ENCODE results near the gene SIPA1L3. TPM values are rescaled to one million over a fixed set of nuclear protein-coding genes. Genes with fewer than 3 reads are reported as not detected.

SIPA1L3 gene
- total RNA-seq, 1 donor from 2014 or later, result 26.9 TPM

DNA sequence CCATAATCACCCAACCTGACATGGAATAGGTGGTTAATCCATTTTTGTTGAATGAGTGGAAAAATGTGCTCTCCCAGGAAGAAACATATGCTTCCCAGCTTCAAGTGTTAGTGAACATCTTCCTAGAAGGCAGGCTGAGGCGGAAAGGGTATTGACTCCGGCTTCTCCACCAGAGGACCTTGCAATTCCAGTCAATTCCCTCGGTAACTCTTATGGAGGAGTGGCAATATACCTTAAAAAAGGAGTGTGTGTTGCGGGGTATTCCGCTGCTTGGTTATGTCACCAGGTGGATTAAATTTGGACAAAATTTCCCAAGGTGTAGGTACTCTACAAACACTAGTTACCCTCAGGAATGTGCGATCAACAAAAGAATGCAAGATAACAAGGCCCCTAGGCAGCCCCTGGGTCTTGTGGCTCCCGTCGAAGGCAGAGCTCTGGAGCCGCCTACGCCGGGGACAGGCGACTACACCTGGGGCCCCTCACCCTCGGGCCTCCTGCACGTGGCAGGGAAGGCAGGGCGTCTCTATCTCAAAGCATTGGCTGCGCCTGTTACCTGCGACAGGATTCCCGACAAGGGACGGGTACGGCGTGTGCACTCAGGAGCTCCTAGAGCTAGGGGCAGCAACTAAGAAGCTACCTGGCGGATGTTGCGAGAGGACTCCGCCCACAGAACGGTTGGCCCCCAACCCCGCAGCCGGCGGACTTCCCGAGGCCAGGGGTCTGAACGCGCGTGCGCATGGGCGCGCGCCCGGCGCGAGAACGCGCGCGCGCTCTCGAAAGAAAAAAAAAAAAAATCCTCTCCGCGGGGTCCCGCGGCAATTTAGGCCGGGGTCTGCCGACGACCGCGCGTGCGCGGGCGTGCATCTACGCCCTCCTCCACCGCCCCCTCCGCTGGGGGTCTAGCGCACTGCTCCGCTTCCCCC is 801 bp upstream of the SIPA1L3 start, which contains the start of gene WDR87:
Gene WDR87, minus strand, starts transcription at position 649 of the 923 bp plus-strand sequence. CDS start 8,355 bp downstream, outside the sequence.
- H3K79me2 ChIP-seq (ENCODE audit: insufficient read depth, low read length), result peaks cover 42% of the 10 kb centered on the region
- H3K27ac Mint-ChIP-seq (ENCODE audit: unreplicated experiment), result peak within 1 kb of the TSS; percentile 41
- no peaks in the 10 kb centered on the region for H3K27me3 Mint-ChIP-seq (ENCODE audit: low read depth, unreplicated experiment)
- TF ChIP-seq, protein P1, sequence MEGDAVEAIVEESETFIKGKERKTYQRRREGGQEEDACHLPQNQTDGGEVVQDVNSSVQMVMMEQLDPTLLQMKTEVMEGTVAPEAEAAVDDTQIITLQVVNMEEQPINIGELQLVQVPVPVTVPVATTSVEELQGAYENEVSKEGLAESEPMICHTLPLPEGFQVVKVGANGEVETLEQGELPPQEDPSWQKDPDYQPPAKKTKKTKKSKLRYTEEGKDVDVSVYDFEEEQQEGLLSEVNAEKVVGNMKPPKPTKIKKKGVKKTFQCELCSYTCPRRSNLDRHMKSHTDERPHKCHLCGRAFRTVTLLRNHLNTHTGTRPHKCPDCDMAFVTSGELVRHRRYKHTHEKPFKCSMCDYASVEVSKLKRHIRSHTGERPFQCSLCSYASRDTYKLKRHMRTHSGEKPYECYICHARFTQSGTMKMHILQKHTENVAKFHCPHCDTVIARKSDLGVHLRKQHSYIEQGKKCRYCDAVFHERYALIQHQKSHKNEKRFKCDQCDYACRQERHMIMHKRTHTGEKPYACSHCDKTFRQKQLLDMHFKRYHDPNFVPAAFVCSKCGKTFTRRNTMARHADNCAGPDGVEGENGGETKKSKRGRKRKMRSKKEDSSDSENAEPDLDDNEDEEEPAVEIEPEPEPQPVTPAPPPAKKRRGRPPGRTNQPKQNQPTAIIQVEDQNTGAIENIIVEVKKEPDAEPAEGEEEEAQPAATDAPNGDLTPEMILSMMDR (IDR thresholded peaks at IDR 0.05; ENCODE audit: insufficient read depth, low read depth, low read length), result no peak
- TF ChIP-seq EZH2 (IDR thresholded peaks at IDR 0.05; ENCODE audit: insufficient read depth, low read length), result no peak
- H3K4me3 Mint-ChIP-seq (ENCODE audit: unreplicated experiment), result peak within 1 kb of the TSS; percentile 91
- H3K9ac ChIP-seq (ENCODE audit: low read length), result peak within 1 kb of the TSS; percentile 87
- peaks cover 5% of the 10 kb centered on the region for H3K4me1 Mint-ChIP-seq (ENCODE audit: low read depth, unreplicated experiment)
- peak within 1 kb of the TSS; percentile 75 for H3K27ac ChIP-seq (ENCODE audit: low read depth, low read length)
- no peaks in the 10 kb centered on the region for H3K9me3 ChIP-seq (ENCODE audit: insufficient read depth, low read depth, low read length)
- DNase-seq (ENCODE audit: low read depth) (no peak), FAIRE-seq (no peak)
- peaks cover 29% of the 10 kb centered on the region for H4K20me1 ChIP-seq (ENCODE audit: insufficient read depth, low read length)
- peak within 1 kb of the TSS; percentile 87 for H3K4me2 ChIP-seq (ENCODE audit: low read length)
- no peaks in the 10 kb centered on the region for H3K27me3 ChIP-seq (ENCODE audit: insufficient read depth, low read length)
- H2AFZ ChIP-seq (ENCODE audit: low read depth, low read length), result peak within 1 kb of the TSS; percentile 87
- peak within 1 kb of the TSS; percentile 95 for H3K4me3 ChIP-seq (ENCODE audit: insufficient read depth, low read depth, low read length)
- no peaks in the 10 kb centered on the region for H3K9me3 Mint-ChIP-seq (ENCODE audit: unreplicated experiment)
- peaks cover 18% of the 10 kb centered on the region for H3K4me1 ChIP-seq (ENCODE audit: insufficient read depth, low read length)
- no peaks in the 10 kb centered on the region for H3K36me3 Mint-ChIP-seq (ENCODE audit: low read depth, unreplicated experiment)
- H3K36me3 ChIP-seq (ENCODE audit: insufficient read depth, low read length), result no peaks in the 10 kb centered on the region

- Mint-ChIP-seq H3K9me3 (ENCODE audit: unreplicated experiment) (peaks cover 2% of the 10 kb centered on the region), H3K27me3 (ENCODE audit: low read depth, unreplicated experiment) (no peaks in the 10 kb centered on the region), H3K27ac (ENCODE audit: unreplicated experiment) (peak overlapping the region; percentile 16), H3K36me3 (ENCODE audit: low read depth, unreplicated experiment) (no peaks in the 10 kb centered on the region), H3K4me1 (ENCODE audit: low read depth, unreplicated experiment) (peaks cover 5% of the 10 kb centered on the region), H3K4me3 (ENCODE audit: unreplicated experiment) (peak overlapping the region; percentile 88)
- Histone ChIP-seq H3K79me2 (ENCODE audit: insufficient read depth, low read length) (peaks cover 57% of the 10 kb centered on the region), H3K9ac (ENCODE audit: low read length) (peak overlapping the region; percentile 87), H3K36me3 (ENCODE audit: insufficient read depth, low read length) (no peaks in the 10 kb centered on the region), H3K4me1 (ENCODE audit: insufficient read depth, low read length) (peaks cover 18% of the 10 kb centered on the region), H3K27ac (ENCODE audit: low read depth, low read length) (peak overlapping the region; percentile 75), H2AFZ (ENCODE audit: low read depth, low read length) (peak overlapping the region; percentile 87), H3K4me3 (ENCODE audit: insufficient read depth, low read depth, low read length) (peak overlapping the region; percentile 95), H3K9me3 (ENCODE audit: insufficient read depth, low read depth, low read length) (no peaks in the 10 kb centered on the region), H3K27me3 (ENCODE audit: insufficient read depth, low read length) (no peaks in the 10 kb centered on the region), H3K4me2 (ENCODE audit: low read length) (peak overlapping the region; percentile 87), H4K20me1 (ENCODE audit: insufficient read depth, low read length) (peaks cover 42% of the 10 kb centered on the region)
- FAIRE-seq (no peak), DNase-seq (ENCODE audit: low read depth) (no peak)
- no peak for TF ChIP-seq EZH2 (IDR thresholded peaks at IDR 0.05; ENCODE audit: insufficient read depth, low read length)
- TF ChIP-seq, protein P1 (IDR thresholded peaks at IDR 0.05; ENCODE audit: insufficient read depth, low read depth, low read length), result no peak
Measured at GRCh38 chr19:37907735-37908455, 887 bp downstream of the SIPA1L3 start.
